Measurements from ENCODE around the gene GPRC5C.

Gene GPRC5C

DNA sequence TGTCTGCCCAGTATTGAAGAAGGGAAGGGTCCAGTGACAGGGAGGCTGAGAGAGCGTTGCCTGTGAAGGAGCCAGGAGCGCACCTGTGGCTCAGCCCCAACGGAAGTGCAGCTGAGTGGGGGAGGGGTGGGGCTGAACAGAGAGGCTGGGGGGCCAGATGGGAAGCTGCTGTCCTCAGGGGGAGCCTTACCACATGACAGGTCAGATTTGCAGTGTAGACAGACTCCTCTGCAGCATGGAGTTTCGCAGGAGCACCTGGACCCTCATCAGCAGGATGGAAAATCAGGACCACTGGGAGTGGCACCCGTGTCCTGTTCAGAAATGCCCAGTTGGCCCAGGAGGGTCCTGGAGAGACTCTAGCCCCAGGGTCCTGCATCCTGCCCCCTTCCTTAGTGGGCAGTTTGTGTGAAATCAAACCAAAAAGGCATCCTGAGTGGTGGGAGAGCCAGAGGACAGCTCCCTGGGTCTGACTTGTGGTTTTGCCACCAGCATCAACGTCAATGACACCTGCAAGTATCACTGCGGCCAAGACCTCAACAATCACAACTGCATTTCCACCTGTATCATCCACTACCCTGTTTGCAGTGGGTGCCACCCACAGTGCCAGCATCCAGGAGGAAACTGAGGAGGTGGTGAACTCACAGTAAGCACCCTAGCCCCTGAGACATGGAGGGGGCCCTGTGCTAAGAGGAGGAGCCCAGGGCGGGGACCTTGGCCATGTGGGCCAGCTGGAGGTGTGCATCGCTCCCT, 42.3 kb downstream of the GPRC5C start:
- Histone ChIP-seq H3K27ac (no peak overlapping the region), H3K79me2 (no peaks in the 10 kb centered on the region), H3K27me3 (ENCODE audit: control insufficient read depth, insufficient read depth, low read length) (no peaks in the 10 kb centered on the region), H3K4me2 (ENCODE audit: low read length) (no peak overlapping the region), H3K36me3 (ENCODE audit: control insufficient read depth, insufficient read depth, low read length) (no peaks in the 10 kb centered on the region), H3K4me3 (ENCODE audit: low read depth, low read length) (no peak overlapping the region), H3K4me1 (no peaks in the 10 kb centered on the region), H3K9me3 (ENCODE audit: control insufficient read depth, low read length) (no peaks in the 10 kb centered on the region), H2AFZ (no peak overlapping the region), H3K9ac (no peak overlapping the region)
- TF ChIP-seq, protein P1, sequence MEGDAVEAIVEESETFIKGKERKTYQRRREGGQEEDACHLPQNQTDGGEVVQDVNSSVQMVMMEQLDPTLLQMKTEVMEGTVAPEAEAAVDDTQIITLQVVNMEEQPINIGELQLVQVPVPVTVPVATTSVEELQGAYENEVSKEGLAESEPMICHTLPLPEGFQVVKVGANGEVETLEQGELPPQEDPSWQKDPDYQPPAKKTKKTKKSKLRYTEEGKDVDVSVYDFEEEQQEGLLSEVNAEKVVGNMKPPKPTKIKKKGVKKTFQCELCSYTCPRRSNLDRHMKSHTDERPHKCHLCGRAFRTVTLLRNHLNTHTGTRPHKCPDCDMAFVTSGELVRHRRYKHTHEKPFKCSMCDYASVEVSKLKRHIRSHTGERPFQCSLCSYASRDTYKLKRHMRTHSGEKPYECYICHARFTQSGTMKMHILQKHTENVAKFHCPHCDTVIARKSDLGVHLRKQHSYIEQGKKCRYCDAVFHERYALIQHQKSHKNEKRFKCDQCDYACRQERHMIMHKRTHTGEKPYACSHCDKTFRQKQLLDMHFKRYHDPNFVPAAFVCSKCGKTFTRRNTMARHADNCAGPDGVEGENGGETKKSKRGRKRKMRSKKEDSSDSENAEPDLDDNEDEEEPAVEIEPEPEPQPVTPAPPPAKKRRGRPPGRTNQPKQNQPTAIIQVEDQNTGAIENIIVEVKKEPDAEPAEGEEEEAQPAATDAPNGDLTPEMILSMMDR (IDR thresholded peaks at IDR 0.05), result no peak

DNA sequence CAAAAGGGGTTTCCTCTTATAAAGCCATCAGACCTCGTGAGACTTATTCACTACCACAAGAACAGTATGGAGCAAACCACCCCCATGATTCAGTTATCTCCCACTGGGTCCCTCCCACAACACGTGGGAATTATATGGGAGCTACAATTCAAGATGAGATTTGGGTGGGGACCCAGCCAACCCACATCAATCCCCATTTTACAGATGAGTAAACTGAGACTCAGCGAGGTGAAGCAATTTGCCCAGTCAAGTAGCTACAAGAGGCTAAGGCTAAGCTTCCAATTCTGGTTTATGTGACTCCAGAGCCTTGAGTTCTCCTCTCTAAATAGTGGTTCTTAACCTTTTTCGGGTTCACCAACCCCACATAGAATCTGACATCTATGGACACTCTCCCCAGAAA, 43.3 kb downstream of the GPRC5C start:
- H3K4me1 ChIP-seq, result no peaks in the 10 kb centered on the region
- H3K4me3 ChIP-seq (ENCODE audit: low read depth, low read length), result no peak overlapping the region
- H2AFZ ChIP-seq, result no peak overlapping the region
- H3K27me3 ChIP-seq (ENCODE audit: control insufficient read depth, insufficient read depth, low read length), result no peaks in the 10 kb centered on the region
- no peaks in the 10 kb centered on the region for H3K9me3 ChIP-seq (ENCODE audit: control insufficient read depth, low read length)
- no peak overlapping the region for H3K27ac ChIP-seq
- H3K36me3 ChIP-seq (ENCODE audit: control insufficient read depth, insufficient read depth, low read length), result no peaks in the 10 kb centered on the region
- H3K79me2 ChIP-seq, result no peaks in the 10 kb centered on the region
- H3K9ac ChIP-seq, result no peak overlapping the region
- TF ChIP-seq, protein P1 (IDR thresholded peaks at IDR 0.05), result no peak
- H3K4me2 ChIP-seq (ENCODE audit: low read length), result no peak overlapping the region

DNA sequence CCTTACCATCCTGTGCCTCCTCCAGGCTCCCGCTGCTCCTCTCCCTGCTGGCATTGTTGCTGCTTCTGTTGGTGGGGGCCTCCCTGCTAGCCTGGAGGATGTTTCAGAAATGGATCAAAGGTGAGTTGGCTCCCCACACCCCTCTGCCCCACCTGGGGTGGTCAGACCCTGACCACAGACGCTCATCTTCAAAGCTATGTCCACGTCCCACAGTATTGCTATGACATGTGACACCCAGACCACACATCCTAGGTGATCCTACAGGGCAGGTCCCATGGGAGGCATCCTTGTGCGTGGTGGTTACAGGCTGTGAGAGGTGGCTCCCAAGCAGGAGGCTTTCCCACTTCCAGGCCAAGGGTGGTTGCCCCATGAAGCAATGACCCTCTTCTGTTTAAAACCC, 45.5 kb downstream of the GPRC5C start:
- Histone ChIP-seq H3K27me3 (ENCODE audit: control insufficient read depth, insufficient read depth, low read length) (no peaks in the 10 kb centered on the region), H3K9ac (no peak overlapping the region), H2AFZ (no peak overlapping the region), H3K9me3 (ENCODE audit: control insufficient read depth, low read length) (no peaks in the 10 kb centered on the region), H3K4me3 (ENCODE audit: low read depth, low read length) (no peak overlapping the region), H3K4me2 (ENCODE audit: low read length) (no peak overlapping the region), H3K4me1 (no peaks in the 10 kb centered on the region), H3K36me3 (ENCODE audit: control insufficient read depth, insufficient read depth, low read length) (no peaks in the 10 kb centered on the region), H3K27ac (no peak overlapping the region), H3K79me2 (no peaks in the 10 kb centered on the region)
- TF ChIP-seq, protein P1 (IDR thresholded peaks at IDR 0.05), result no peak

DNA sequence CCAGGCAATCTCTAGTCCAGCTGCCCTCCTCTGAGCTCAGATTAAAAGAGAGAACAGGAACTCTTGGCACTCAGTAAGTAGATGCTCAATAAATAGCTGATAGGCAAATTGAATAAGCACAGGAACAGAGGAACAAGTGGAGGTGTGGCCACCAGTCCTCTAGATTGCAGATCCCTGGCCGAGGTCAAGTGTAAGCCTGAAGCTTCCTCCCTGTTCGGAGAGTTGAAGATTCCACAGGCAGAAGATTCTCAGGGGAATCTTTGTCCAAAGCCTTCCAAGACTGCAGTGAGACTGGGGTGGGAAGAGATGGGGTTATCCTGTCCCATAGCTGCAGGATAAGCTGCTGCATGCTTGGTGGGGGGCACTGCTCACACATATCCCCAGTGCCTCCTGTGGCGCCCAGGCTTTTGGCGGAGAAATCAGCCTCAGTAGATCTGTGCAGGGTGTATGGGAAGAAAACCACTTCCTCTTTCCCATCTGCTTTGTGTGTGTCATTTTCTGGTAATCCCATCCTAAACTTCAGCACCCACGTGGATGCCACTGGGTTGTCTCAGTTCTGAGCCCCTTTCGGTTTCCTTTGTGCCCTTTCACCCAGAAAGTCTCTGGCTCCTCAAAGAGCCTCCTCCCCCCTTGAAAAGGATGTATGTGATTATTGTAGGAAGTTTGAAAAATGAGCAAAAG, 46.7 kb downstream of the GPRC5C start:
- Histone ChIP-seq H3K4me3 (ENCODE audit: low read depth, low read length) (no peak overlapping the region), H3K9me3 (ENCODE audit: control insufficient read depth, low read length) (no peaks in the 10 kb centered on the region), H3K79me2 (no peaks in the 10 kb centered on the region), H3K27ac (no peak overlapping the region), H3K27me3 (ENCODE audit: control insufficient read depth, insufficient read depth, low read length) (no peaks in the 10 kb centered on the region), H3K9ac (no peak overlapping the region), H3K4me2 (ENCODE audit: low read length) (no peak overlapping the region), H2AFZ (no peak overlapping the region), H3K4me1 (no peaks in the 10 kb centered on the region), H3K36me3 (ENCODE audit: control insufficient read depth, insufficient read depth, low read length) (no peaks in the 10 kb centered on the region)
- TF ChIP-seq, protein P1 (IDR thresholded peaks at IDR 0.05), result no peak

Measured in parathyroid adenoma (tissue), 2 donors.